H9 (cell line): ENCODE results near the gene SMTN. TPM values are rescaled to one million over a fixed set of nuclear protein-coding genes. Genes with fewer than 3 reads are reported as not detected.

Experiments
- DNase-seq: peaks from one replicate; pipeline ENCODE4 v3.0.0-alpha.2; 2017
- H2AFZ ChIP-seq: one replicate; pipeline ENCODE4 v1.6.1; 2013; ENCODE audit warnings: mild to moderate bottlenecking, low read length, control low read depth, moderate library complexity
- H2AK5ac ChIP-seq: 2 replicates; pipeline ENCODE4 v1.6.1; 2013; ENCODE audit warnings: low read length, control low read depth, mixed read lengths; ENCODE audit not compliant: insufficient read length
- H2BK120ac ChIP-seq: one replicate; pipeline ENCODE4 v1.6.1; 2013; ENCODE audit warnings: low read depth, mild to moderate bottlenecking, low read length, control low read depth, inconsistent platforms; ENCODE audit not compliant: poor library complexity, severe bottlenecking
- H2BK12ac ChIP-seq: 2 replicates; pipeline ENCODE4 v1.6.1; 2013; ENCODE audit warnings: low read length, control low read depth, mixed read lengths, low read depth; ENCODE audit not compliant: insufficient read length
- H2BK15ac ChIP-seq: 2 replicates; pipeline ENCODE4 v1.6.1; 2013; ENCODE audit warnings: low read depth, low read length, control low read depth
- H2BK20ac ChIP-seq: one replicate; pipeline ENCODE4 v1.6.1; 2013; ENCODE audit warnings: low read depth, mild to moderate bottlenecking, low read length, control low read depth, inconsistent platforms; ENCODE audit not compliant: poor library complexity, severe bottlenecking
- H2BK5ac ChIP-seq: 2 replicates; pipeline ENCODE4 v1.6.1; 2013; ENCODE audit warnings: low read length, control low read depth, mixed read lengths; ENCODE audit not compliant: insufficient read length
- H3K14ac ChIP-seq: 2 replicates; pipeline ENCODE4 v1.6.1; 2013; ENCODE audit warnings: low read length, control low read depth; ENCODE audit not compliant: insufficient read depth
- H3K18ac ChIP-seq: 2 replicates; pipeline ENCODE4 v1.6.1; 2013; ENCODE audit warnings: low read depth, mild to moderate bottlenecking, mixed read lengths, low read length, control low read depth; ENCODE audit not compliant: insufficient read length
- H3K23ac ChIP-seq: 2 replicates; pipeline ENCODE4 v1.6.1; 2013; ENCODE audit warnings: low read length, control low read depth, mixed read lengths, low read depth; ENCODE audit not compliant: insufficient read length
- H3K23me2 ChIP-seq: 2 replicates; pipeline ENCODE4 v1.6.1; 2013; ENCODE audit warnings: low read depth, mild to moderate bottlenecking, mixed read lengths, low read length, control low read depth; ENCODE audit not compliant: insufficient read length, poor library complexity, severe bottlenecking
- H3K27ac ChIP-seq: 2 replicates; pipeline ENCODE4 v1.5.1; 2013; ENCODE audit warnings: low read length, control low read depth, mixed read lengths, low read depth; ENCODE audit not compliant: insufficient read length
- H3K27me3 ChIP-seq: 2 replicates; pipeline ENCODE4 v1.6.1; 2013; ENCODE audit warnings: low read length, control low read depth, inconsistent platforms; ENCODE audit not compliant: insufficient read depth
- H3K4ac ChIP-seq: 2 replicates; pipeline ENCODE4 v1.6.1; 2013; ENCODE audit warnings: low read depth, mild to moderate bottlenecking, control low read depth, inconsistent platforms, low read length, moderate library complexity
- H3K4me1 ChIP-seq: 2 replicates; pipeline ENCODE4 v1.6.1; 2013; ENCODE audit warnings: low read length, control low read depth, inconsistent platforms; ENCODE audit not compliant: insufficient read depth
- H3K4me2 ChIP-seq: 2 replicates; pipeline ENCODE4 v1.6.1; 2013; ENCODE audit warnings: low read length, control low read depth, mixed read lengths; ENCODE audit not compliant: insufficient read length, insufficient read depth
- H3K56ac ChIP-seq: 2 replicates; pipeline ENCODE4 v1.6.1; 2013; ENCODE audit warnings: low read depth, mild to moderate bottlenecking, mixed read lengths, low read length, control low read depth; ENCODE audit not compliant: insufficient read length
- H3K79me1 ChIP-seq: 2 replicates; pipeline ENCODE4 v1.6.1; 2013; ENCODE audit warnings: low read depth, mild to moderate bottlenecking, moderate library complexity, low read length, control low read depth, inconsistent platforms; ENCODE audit not compliant: insufficient read depth, poor library complexity, severe bottlenecking
- H3K79me2 ChIP-seq: 2 replicates; pipeline ENCODE4 v1.6.1; 2013; ENCODE audit warnings: low read length, control low read depth, inconsistent platforms; ENCODE audit not compliant: insufficient read depth
- H3K9ac ChIP-seq: 2 replicates; pipeline ENCODE4 v1.6.1; 2013; ENCODE audit warnings: low read length, control low read depth, mixed read lengths; ENCODE audit not compliant: insufficient read length; ENCODE audit errors: extremely low read depth
- H3K9me3 ChIP-seq: one replicate; pipeline ENCODE4 v1.6.1; 2013; ENCODE audit warnings: low read depth, low read length, inconsistent platforms; ENCODE audit not compliant: control insufficient read depth
- H3T11ph ChIP-seq: one replicate; pipeline ENCODE4 v1.6.1; 2013; ENCODE audit warnings: mild to moderate bottlenecking, low read length, control low read depth, inconsistent platforms
- H4K20me1 ChIP-seq: one replicate; pipeline ENCODE4 v1.6.1; 2013; ENCODE audit not compliant: control insufficient read depth, insufficient read length, insufficient read depth
- H4K5ac ChIP-seq: 2 replicates; pipeline ENCODE4 v1.6.1; 2013; ENCODE audit warnings: low read depth, mild to moderate bottlenecking, mixed read lengths, low read length, control low read depth; ENCODE audit not compliant: insufficient read length
- H4K8ac ChIP-seq: replicated peaks from 2 replicates; pipeline ENCODE4 v1.6.1; 2013; ENCODE audit warnings: low read length, control low read depth, mixed read lengths, low read depth; ENCODE audit not compliant: insufficient read length
- H4K91ac ChIP-seq: 2 replicates; pipeline ENCODE4 v1.6.1; 2013; ENCODE audit warnings: low read depth, mild to moderate bottlenecking, moderate library complexity, mixed read lengths, low read length, control low read depth; ENCODE audit not compliant: insufficient read length
- H3K27ac Mint-ChIP-seq, 3 experiments: 2 replicates in 2 of 3; 3 replicates in 1 of 3; pipeline ENCODE4 v1.8.0; 2020 to 2021; ENCODE audit warnings: mixed read lengths in 3 of 3, mild to moderate bottlenecking in 1 of 3, moderate library complexity in 1 of 3
- H3K27me3 Mint-ChIP-seq: 2 replicates; pipeline ENCODE4 v1.8.0; 2021; ENCODE audit warnings: low read depth, mild to moderate bottlenecking, moderate library complexity, mixed read lengths
- H3K36me3 Mint-ChIP-seq, 3 experiments: 2 replicates in 2 of 3; 3 replicates in 1 of 3; pipeline ENCODE4 v1.8.0; 2020 to 2021; ENCODE audit warnings: low read depth in 3 of 3, mixed read lengths in 3 of 3; ENCODE audit not compliant: insufficient read depth in 1 of 3
- H3K4me1 Mint-ChIP-seq, 2 experiments: 2 replicates each; pipeline ENCODE4 v1.8.0; 2020; ENCODE audit warnings: mixed read lengths in 2 of 2
- H3K4me3 Mint-ChIP-seq, 2 experiments: 2 replicates in 1 of 2; 3 replicates in 1 of 2; pipeline ENCODE4 v1.8.0; 2020 to 2021; ENCODE audit warnings: mild to moderate bottlenecking in 2 of 2, mixed read lengths in 2 of 2, moderate library complexity in 1 of 2
- H3K9me3 Mint-ChIP-seq, 2 experiments: 2 replicates in 1 of 2; 3 replicates in 1 of 2; pipeline ENCODE4 v1.8.0; 2020; ENCODE audit warnings: mild to moderate bottlenecking in 2 of 2, mixed read lengths in 2 of 2, moderate library complexity in 1 of 2
- WGBS: extraction: QIAGEN DNeasy Blood & Tissue Kit; methylation state at CpG from one replicate; pipeline ENCODE4 v1.1.7; 2013; ENCODE audit warnings: missing lambda C conversion rate, low lambda C conversion rate, mixed read lengths; ENCODE audit not compliant: insufficient read length; ENCODE audit errors: extremely low coverage; 5-methylcytosine and 5-hydroxymethylcytosine counted together
- total RNA-seq: library from RNA; stranded (reverse); gene quantifications from 2 replicates; pipeline ENCODE4 v1.2.1, GENCODE V29; 2021
- TF ChIP-seq, protein P1 (sequence below): fragments of 200-600 bp; sonication (generic); conservative IDR thresholded peaks from 3 replicates; pipeline ENCODE4 v1.8.0; 2021; ENCODE audit warnings: antibody characterized with exemption, mild to moderate bottlenecking

Gene SMTN
- total RNA-seq, 1 experiment from 2014 or later = 23.4 TPM

DNA sequence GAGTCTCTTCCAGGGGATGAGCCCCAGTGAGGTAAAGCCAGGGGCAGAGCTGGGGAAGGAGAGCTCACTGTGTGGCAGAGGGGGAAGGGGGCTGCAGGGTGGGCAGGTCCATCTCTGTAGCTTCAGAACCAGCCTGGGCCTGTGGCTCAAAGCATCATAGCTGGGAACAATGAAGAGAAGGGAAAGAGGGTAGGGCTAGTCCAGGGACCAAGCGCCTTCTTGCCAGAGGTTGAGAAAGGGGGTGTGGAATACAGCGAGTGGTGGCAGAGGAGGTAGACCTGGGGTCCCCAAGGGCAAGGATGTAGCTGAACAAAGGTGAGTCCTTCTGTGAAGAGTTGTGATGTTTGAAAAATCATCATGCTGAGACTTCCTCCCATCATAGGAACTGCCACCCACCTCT lies 60.4 kb downstream of the SMTN start:
- Histone ChIP-seq H3T11ph (no peak overlapping the region), H3K4me1 (peaks cover 7% of the 10 kb centered on the region; the same call in 1 of the 2 replicates), H3K4ac (no peak overlapping the region), H3K4me2 (no peak overlapping the region), H2BK12ac (no peak overlapping the region), H2BK5ac (no peak overlapping the region), H2BK120ac (no peak overlapping the region), H4K91ac (peak overlapping the region; percentile 37), H2AK5ac (no peak overlapping the region), H3K14ac (no peak overlapping the region), H3K23ac (no peak overlapping the region), H4K8ac (no peak overlapping the region), H3K23me2 (peaks cover 11% of the 10 kb centered on the region), H3K27ac (no peak overlapping the region), H3K79me2 (peaks cover 10% of the 10 kb centered on the region; the same call in 1 of the 2 replicates), H3K79me1 (peaks cover 9% of the 10 kb centered on the region), H2AFZ (no peak overlapping the region), H3K9ac (no peak overlapping the region), H3K56ac (no peak overlapping the region), H3K27me3 (no peaks in the 10 kb centered on the region), H4K20me1 (no peaks in the 10 kb centered on the region), H2BK20ac (no peak overlapping the region), H4K5ac (no peak overlapping the region), H3K18ac (no peak overlapping the region), H3K9me3 (no peaks in the 10 kb centered on the region), H2BK15ac (no peak overlapping the region)
- H3K36me3 Mint-ChIP-seq = peaks cover 4 to 16% (median 8%) of the 10 kb centered on the region in 3 experiments; a peak in 5 of 7 replicates
- no CpG with 5 or more reads among the region's 2 CpGs for WGBS
- peaks cover 14% of the 10 kb centered on the region for H3K27me3 Mint-ChIP-seq
- no peak overlapping the region for H3K4me3 Mint-ChIP-seq
- peak overlapping the region in 1 of 3 experiments; percentile 91; a peak in 1 of 7 replicates for H3K27ac Mint-ChIP-seq
- TF ChIP-seq, protein P1, sequence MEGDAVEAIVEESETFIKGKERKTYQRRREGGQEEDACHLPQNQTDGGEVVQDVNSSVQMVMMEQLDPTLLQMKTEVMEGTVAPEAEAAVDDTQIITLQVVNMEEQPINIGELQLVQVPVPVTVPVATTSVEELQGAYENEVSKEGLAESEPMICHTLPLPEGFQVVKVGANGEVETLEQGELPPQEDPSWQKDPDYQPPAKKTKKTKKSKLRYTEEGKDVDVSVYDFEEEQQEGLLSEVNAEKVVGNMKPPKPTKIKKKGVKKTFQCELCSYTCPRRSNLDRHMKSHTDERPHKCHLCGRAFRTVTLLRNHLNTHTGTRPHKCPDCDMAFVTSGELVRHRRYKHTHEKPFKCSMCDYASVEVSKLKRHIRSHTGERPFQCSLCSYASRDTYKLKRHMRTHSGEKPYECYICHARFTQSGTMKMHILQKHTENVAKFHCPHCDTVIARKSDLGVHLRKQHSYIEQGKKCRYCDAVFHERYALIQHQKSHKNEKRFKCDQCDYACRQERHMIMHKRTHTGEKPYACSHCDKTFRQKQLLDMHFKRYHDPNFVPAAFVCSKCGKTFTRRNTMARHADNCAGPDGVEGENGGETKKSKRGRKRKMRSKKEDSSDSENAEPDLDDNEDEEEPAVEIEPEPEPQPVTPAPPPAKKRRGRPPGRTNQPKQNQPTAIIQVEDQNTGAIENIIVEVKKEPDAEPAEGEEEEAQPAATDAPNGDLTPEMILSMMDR = no peak
- H3K4me1 Mint-ChIP-seq = peaks cover 15 to 20% of the 10 kb centered on the region in 2 experiments
- H3K9me3 Mint-ChIP-seq = peaks cover 11 to 15% of the 10 kb centered on the region in 2 experiments
- DNase-seq = peak; percentile 24
